Measurements from ENCODE around the gene DCXR. TPM values are rescaled to one million over a fixed set of nuclear protein-coding genes. Genes with fewer than 3 reads are reported as not detected.

Gene DCXR
- total and polyA plus RNA-seq, 2 donors (not counting 3 experiments of a cell fraction or from before 2014, with no cell fraction given) = 93.0 to 178 TPM

- Histone ChIP-seq H3K9me1 (replicated peaks; ENCODE audit: control insufficient read depth, extremely low read depth, insufficient read depth, low read length) (no peaks in the 10 kb centered on the region), H3K27me3 (ENCODE audit: control insufficient read depth in 2 of 2, insufficient read depth in 2 of 2, low read length in 2 of 2) (no peaks in the 10 kb centered on the region), H3K4me1 (ENCODE audit: control insufficient read depth, extremely low read depth, insufficient read depth, low read length) (peaks cover 11% of the 10 kb centered on the region), H3K27ac (ENCODE audit: insufficient read depth, low read depth, low read length) (no peak overlapping the region), H3K36me3 (ENCODE audit: control insufficient read depth in 2 of 2, extremely low read depth in 1 of 2, insufficient read depth in 2 of 2, low read length in 2 of 2) (peaks cover 0 to 7% of the 10 kb centered on the region in 2 experiments), H3K4me3 (replicated peaks in 1 of 3; ENCODE audit: insufficient read depth in 1 of 3, low read depth in 1 of 3, low read length in 3 of 3) (no peak overlapping the region), H3K4me2 (ENCODE audit: insufficient read depth, low read length) (no peak overlapping the region), H3K9me3 (replicated peaks; ENCODE audit: control insufficient read depth, insufficient read depth, low read length) (no peaks in the 10 kb centered on the region), H3K9ac (replicated peaks; ENCODE audit: extremely low read depth, insufficient read depth, low read length) (no peak overlapping the region), H2AFZ (ENCODE audit: low read depth, low read length) (no peak overlapping the region), H4K20me1 (replicated peaks; ENCODE audit: control insufficient read depth, extremely low read depth, insufficient read depth, low read length) (no peaks in the 10 kb centered on the region), H3K79me2 (ENCODE audit: control insufficient read depth, insufficient read depth, low read length) (peaks cover 10% of the 10 kb centered on the region)
- FAIRE-seq (no peak), DNase-seq (ENCODE audit: low read depth, low spot score) (no peak)
- POLR2A ChIA-PET = no interaction called here
- TF ChIP-seq MAX (IDR thresholded peaks at IDR 0.05; ENCODE audit: insufficient read depth, insufficient read length) (no peak), POLR2AphosphoS5 (IDR thresholded peaks at IDR 0.05; ENCODE audit: insufficient read depth, low read depth, low read length) (no peak), POLR2A (IDR thresholded peaks at IDR 0.05; ENCODE audit: low read depth, low read length) (no peak), EZH2 (IDR thresholded peaks at IDR 0.05; ENCODE audit: borderline replicate concordance, low read depth, low read length, severe bottlenecking) (no peak), CTCF (IDR thresholded peaks at IDR 0.05; ENCODE audit: extremely low read depth in 1 of 2, insufficient read depth in 1 of 2, low read depth in 1 of 2, low read length in 2 of 2) (no peak), FOS (IDR thresholded peaks at IDR 0.05; ENCODE audit: borderline replicate concordance, insufficient read depth, low read length) (no peak), MYC (IDR thresholded peaks at IDR 0.05; ENCODE audit: low read depth, low read length) (no peak), GATA2 (IDR thresholded peaks at IDR 0.05; ENCODE audit: insufficient read depth, insufficient read length, low read depth, low read length) (no peak), JUN (IDR thresholded peaks at IDR 0.05; ENCODE audit: borderline replicate concordance, insufficient read depth, insufficient read length, low read depth) (no peak)
- BruUV-seq (replicated peaks) = no TSS peak
- dilution Hi-C loops (cut with MboI; ENCODE audit: extremely low pct_ligation_motif_present, low sequenced_read_pairs) (no loop called here), intact Hi-C loops (cut with micrococcal nuclease) (no loop called here)
- CTCF ChIA-PET = interaction anchor here (0.8 kb wide), 1 partner anchor 10 kb away, joined by 4 read pairs; the partner anchor contains the start of gene DCXR
Observed at GRCh38 chr17:82047914-82048570, 10.5 kb upstream of the DCXR start.

Measured in endothelial cell of umbilical vein (primary cell).